CD4-positive, alpha-beta T cell (primary cell): ENCODE results near the gene KRTAP10-5. TPM values are rescaled to one million over a fixed set of nuclear protein-coding genes. Genes with fewer than 3 reads are reported as not detected.

Experiments
- ATAC-seq: fragments of 200-7000 bp; cut with Tn5 transposase; one replicate; pipeline ENCODE4 v1.10.0; 2022; ENCODE audit warnings: mild to moderate bottlenecking; ENCODE audit not compliant: poor library complexity
- CTCF ChIA-PET: fragments of 350-600 bp; sonication (Branson Sonifier 250); formaldehyde crosslinking; loops from one replicate; lab custom pipeline; 2021; ENCODE audit warnings: antibody characterized with exemption, inconsistent platforms; lab: Charles Lee
- POLR2A ChIA-PET: fragments of 350-600 bp; sonication (Branson Sonifier 250); formaldehyde crosslinking; loops from one replicate; lab custom pipeline; 2021; ENCODE audit warnings: antibody characterized with exemption, inconsistent platforms; lab: Charles Lee
- DNase-seq, 14 experiments: peaks; one replicate each; pipeline ENCODE4 v3.0.0-alpha.2; 2013 to 2020; ENCODE audit warnings: mixed read lengths in 2 of 14
- H3K27ac ChIP-seq, 2 donors: one replicate each; pipeline versions ENCODE4 v1.5.1 to v1.7.0; 2013; ENCODE audit warnings: low read length in 2 of 2, low read depth in 1 of 2, mild to moderate bottlenecking in 1 of 2
- H3K27me3 ChIP-seq, 2 experiments: 1 replicate in 1 of 2; 2 replicates in 1 of 2; pipeline versions ENCODE4 v1.6.1 to v1.7.0; 2013; ENCODE audit warnings: low read length in 2 of 2, control low read depth in 1 of 2, mild to moderate bottlenecking in 1 of 2, moderate library complexity in 1 of 2; ENCODE audit not compliant: insufficient read depth in 2 of 2, control insufficient read depth in 1 of 2
- H3K36me3 ChIP-seq: one replicate; pipeline ENCODE4 v1.6.1; 2013; ENCODE audit warnings: low read length, control low read depth; ENCODE audit not compliant: insufficient read depth
- H3K4me1 ChIP-seq: one replicate; pipeline ENCODE4 v1.6.1; 2013; ENCODE audit warnings: low read length, control low read depth; ENCODE audit not compliant: insufficient read depth
- H3K4me3 ChIP-seq: one replicate; pipeline ENCODE4 v1.5.1; 2013; ENCODE audit warnings: mild to moderate bottlenecking, low read length, moderate library complexity
- H3K9me3 ChIP-seq, 2 experiments: 1 replicate in 1 of 2; 2 replicates in 1 of 2; pipeline versions ENCODE4 v1.6.1 to v1.7.0; 2013; ENCODE audit warnings: low read length in 2 of 2, mild to moderate bottlenecking in 2 of 2, control low read depth in 1 of 2, moderate library complexity in 1 of 2; ENCODE audit not compliant: control insufficient read depth in 1 of 2, insufficient read depth in 1 of 2
- H3K27ac Mint-ChIP-seq: one replicate; pipeline ENCODE4 v1.8.0; 2020; ENCODE audit warnings: mixed read lengths
- H3K27me3 Mint-ChIP-seq: one replicate; pipeline ENCODE4 v1.8.0; 2021; ENCODE audit warnings: mixed read lengths
- H3K36me3 Mint-ChIP-seq: one replicate; pipeline ENCODE4 v1.8.0; 2021; ENCODE audit warnings: low read depth, mixed read lengths
- H3K4me1 Mint-ChIP-seq: one replicate; pipeline ENCODE4 v1.8.0; 2021; ENCODE audit warnings: low read depth, mixed read lengths
- H3K4me3 Mint-ChIP-seq: one replicate; pipeline ENCODE4 v1.8.0; 2020; ENCODE audit warnings: mild to moderate bottlenecking, mixed read lengths
- H3K9me3 Mint-ChIP-seq: one replicate; pipeline ENCODE4 v1.8.0; 2020; ENCODE audit warnings: mixed read lengths
- CTCF ChIP-seq: fragments of 200-600 bp; IDR thresholded peaks from one replicate; pipeline ENCODE4 v1.8.0; 2022; ENCODE audit warnings: antibody characterized with exemption, mild to moderate bottlenecking
- intact Hi-C, 2 experiments: fragments of 100-400 bp; cut with DNase I in 1 of 2; cut with micrococcal nuclease in 1 of 2; formaldehyde crosslinking; loops; one replicate each; pipeline versions ENCODE4 v1.15.1 to v1.9.0; 2023 to 2025; cut with DNase I, micrococcal nuclease
- total RNA-seq, 174 experiments: library from RNA in 2 of 174; stranded (reverse) in 2 of 174; gene quantifications; one replicate each; pipeline ENCODE4 v1.2.3 and lab custom pipeline; 2021 to 2026

Gene KRTAP10-5
- total RNA-seq, 2 experiments from 2014 or later = not detected

DNA sequence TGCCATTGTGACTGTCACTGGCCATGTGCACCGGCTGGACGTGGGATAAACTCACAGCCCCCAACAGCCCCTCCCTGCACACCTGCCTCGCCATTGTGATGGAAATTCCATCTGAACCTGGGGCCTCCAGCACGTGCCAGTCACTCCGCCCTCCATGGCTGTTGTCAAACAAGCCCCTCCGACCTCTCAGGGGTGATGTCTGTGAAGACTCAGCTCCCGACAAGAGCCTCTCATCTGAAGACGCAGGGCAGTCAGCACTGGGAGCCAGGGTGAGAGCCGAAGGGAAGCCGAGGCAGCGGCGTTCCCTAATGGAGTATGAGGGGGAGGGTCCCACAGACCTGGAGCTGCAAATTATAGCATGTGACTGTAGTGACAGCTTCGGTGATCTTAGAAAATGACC lies 27.7 kb downstream of the KRTAP10-5 start:
- CTCF ChIA-PET = no interaction called here
- Mint-ChIP-seq H3K27me3 (no peaks in the 10 kb centered on the region), H3K4me3 (no peak overlapping the region), H3K27ac (no peak overlapping the region), H3K9me3 (peaks cover 7% of the 10 kb centered on the region), H3K36me3 (peaks cover 21% of the 10 kb centered on the region), H3K4me1 (peaks cover 19% of the 10 kb centered on the region)
- POLR2A ChIA-PET = no interaction called here
- Histone ChIP-seq H3K4me1 (peaks cover 13% of the 10 kb centered on the region), H3K27me3 (peaks cover 0 to 4% of the 10 kb centered on the region in 2 experiments), H3K27ac (no peak overlapping the region), H3K36me3 (no peaks in the 10 kb centered on the region), H3K9me3 (peaks cover 5 to 23% of the 10 kb centered on the region in 2 experiments), H3K4me3 (no peak overlapping the region)
- DNase-seq (no peak), ATAC-seq (no peak)
- intact Hi-C loops = no loop called here
- no peak for TF ChIP-seq CTCF

DNA sequence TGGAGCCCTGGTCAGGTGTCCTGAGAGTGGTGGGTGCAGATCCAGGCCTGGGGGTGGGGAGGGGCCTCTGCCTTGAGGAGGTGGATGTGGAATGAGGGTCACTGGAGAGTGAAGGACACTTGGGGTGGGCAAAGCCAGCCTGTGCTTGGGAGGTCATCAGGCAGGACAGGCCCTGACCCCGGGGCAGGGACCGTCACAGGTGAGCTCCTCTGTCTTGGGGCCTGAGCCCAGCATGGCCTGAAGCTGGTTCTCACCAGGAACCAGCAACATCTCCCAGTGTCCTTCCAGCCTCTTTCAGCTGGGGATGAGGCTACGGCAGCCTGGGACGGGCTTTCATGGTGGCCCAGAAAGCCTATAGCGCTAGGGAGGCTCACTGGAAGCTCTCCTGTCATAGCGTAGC lies 28.3 kb downstream of the KRTAP10-5 start:
- H3K4me1 Mint-ChIP-seq = peaks cover 24% of the 10 kb centered on the region
- no peak for ATAC-seq
- no peak overlapping the region for H3K27ac Mint-ChIP-seq
- peaks cover 18% of the 10 kb centered on the region for H3K4me1 ChIP-seq
- ChIA-PET POLR2A (no interaction called here), CTCF (no interaction called here)
- no peaks in the 10 kb centered on the region for H3K27me3 Mint-ChIP-seq
- H3K27ac ChIP-seq = no peak overlapping the region
- intact Hi-C loops = no loop called here
- H3K36me3 ChIP-seq = no peaks in the 10 kb centered on the region
- H3K4me3 Mint-ChIP-seq = no peak overlapping the region
- H3K9me3 ChIP-seq = peaks cover 6 to 19% of the 10 kb centered on the region in 2 experiments
- TF ChIP-seq CTCF = no peak
- DNase-seq = no peak
- H3K4me3 ChIP-seq = no peak overlapping the region
- H3K27me3 ChIP-seq = peaks cover 0 to 4% of the 10 kb centered on the region in 2 experiments
- peaks cover 11% of the 10 kb centered on the region for H3K9me3 Mint-ChIP-seq
- peaks cover 26% of the 10 kb centered on the region for H3K36me3 Mint-ChIP-seq

DNA sequence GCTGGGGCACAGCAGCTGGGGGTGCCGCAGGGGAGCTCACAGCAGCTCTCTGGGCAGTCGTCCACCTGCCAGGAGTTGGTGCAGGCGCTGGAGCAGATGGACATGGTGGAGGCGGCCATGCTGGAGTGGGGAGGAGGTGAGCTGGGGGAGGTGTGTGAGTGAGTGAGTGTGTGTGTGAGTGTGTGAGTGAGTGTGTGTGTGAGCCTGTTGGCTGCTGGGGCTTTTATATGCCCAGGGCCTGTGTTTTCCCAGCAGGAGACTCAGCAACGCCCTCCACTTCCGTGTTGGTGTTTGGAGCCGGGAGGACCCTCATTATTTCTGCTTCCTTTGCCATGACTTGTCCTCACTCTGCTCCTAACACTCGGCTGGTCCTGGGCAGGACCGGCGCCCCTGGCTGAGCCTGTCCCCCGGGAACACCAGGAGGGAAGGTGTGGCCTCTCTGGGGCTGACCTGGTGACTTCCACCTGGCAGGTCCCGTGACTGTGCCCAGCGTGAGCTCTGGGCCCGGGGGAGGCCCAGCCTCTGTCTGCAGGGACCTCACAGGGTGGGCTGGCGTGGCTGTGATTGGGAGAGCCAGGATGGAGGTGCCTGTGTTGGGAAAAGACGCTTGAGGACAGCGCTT lies 29.0 kb downstream of the KRTAP10-5 start, which contains the start of gene KRTAP10-2:
Gene KRTAP10-2 (minus strand): TSS at position 166 of the 622 bp plus-strand sequence. CDS start 47 bp downstream, at position 119.
- Mint-ChIP-seq H3K4me1 (peaks cover 30% of the 10 kb centered on the region), H3K9me3 (peaks cover 18% of the 10 kb centered on the region), H3K27ac (no peak within 1 kb of the TSS), H3K4me3 (no peak within 1 kb of the TSS), H3K36me3 (peaks cover 33% of the 10 kb centered on the region), H3K27me3 (no peaks in the 10 kb centered on the region)
- Histone ChIP-seq H3K27me3 (peaks cover 0 to 4% of the 10 kb centered on the region in 2 experiments), H3K9me3 (peaks cover 13 to 20% of the 10 kb centered on the region in 2 experiments), H3K36me3 (no peaks in the 10 kb centered on the region), H3K4me1 (peaks cover 18% of the 10 kb centered on the region), H3K4me3 (no peak within 1 kb of the TSS), H3K27ac (no peak within 1 kb of the TSS)
- DNase-seq (no peak), ATAC-seq (no peak)
- ChIA-PET CTCF (no interaction called here), POLR2A (no interaction called here)
- TF ChIP-seq CTCF = no peak
- intact Hi-C loops = no loop called here
